GM21825 (cell line): ENCODE results near the gene CYTH4.

Experiments
- ATAC-seq: cut with Tn5 transposase; IDR thresholded peaks from one replicate; pipeline ENCODE4 v1.9.1; 2021; ENCODE audit warnings: mild to moderate bottlenecking, moderate library complexity; ENCODE audit not compliant: unreplicated experiment

The CYTH4 gene

DNA sequence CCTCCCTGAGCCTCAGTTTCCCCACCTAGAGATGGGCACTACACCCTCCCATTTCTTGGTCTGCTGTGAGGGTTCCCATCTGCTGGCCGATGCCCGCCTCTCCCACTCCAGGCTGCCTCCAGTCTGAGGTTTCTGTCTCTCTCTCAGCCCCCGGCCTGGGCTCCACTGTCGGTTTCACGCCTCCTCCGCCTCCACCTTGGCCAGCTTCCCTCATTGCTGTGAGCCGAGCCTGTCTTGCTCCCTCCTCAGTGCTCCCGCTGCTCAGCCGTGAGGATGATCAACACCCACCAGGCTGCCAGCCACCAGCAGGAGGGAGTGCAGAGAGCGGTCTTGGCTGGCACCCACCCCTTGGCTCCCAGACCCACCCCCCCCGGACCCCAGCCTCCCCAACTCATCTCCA lies 61.0 kb downstream of the CYTH4 start:
- ATAC-seq: no peak

DNA sequence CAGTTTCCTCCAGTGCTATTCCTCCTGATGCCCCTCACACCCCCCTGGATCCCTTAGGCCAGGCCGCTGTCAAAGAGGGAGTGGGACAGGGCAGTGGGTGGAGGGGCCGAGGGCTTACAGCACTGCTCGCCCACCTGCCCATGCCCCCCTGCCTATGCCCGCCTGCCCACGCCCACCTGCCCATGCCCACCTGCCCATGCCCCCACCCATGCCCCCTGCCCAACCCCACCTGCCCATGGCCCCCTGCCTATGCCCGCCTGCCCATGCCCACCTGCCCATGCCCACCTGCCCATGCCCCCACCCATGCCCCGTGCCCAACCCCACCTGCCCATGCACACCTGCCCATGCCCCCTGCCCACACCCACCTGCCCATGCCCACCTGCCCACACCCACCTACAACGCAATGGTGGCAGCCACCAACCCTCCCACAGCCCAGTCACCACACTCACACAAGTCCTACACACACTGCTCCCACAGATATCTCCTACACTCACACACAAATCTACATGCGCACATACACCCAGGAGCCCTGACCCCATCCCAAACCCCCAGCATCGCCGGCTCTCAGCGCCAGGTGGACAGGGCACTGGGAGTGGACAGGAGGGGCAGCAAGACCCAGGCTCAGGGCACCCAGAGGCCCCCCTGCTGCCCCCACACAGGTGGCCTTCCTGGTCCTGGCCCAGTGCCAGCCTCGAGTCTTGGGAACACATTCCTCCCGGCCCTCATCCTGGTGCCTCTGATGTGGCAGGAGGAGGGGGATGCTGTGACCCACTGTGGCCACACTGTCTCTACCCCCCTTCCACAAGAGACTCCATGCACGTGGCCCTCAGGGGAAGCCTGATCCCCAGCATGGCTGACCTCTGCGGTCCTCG lies 61.8 kb downstream of the CYTH4 start:
- ATAC-seq: no peak

DNA sequence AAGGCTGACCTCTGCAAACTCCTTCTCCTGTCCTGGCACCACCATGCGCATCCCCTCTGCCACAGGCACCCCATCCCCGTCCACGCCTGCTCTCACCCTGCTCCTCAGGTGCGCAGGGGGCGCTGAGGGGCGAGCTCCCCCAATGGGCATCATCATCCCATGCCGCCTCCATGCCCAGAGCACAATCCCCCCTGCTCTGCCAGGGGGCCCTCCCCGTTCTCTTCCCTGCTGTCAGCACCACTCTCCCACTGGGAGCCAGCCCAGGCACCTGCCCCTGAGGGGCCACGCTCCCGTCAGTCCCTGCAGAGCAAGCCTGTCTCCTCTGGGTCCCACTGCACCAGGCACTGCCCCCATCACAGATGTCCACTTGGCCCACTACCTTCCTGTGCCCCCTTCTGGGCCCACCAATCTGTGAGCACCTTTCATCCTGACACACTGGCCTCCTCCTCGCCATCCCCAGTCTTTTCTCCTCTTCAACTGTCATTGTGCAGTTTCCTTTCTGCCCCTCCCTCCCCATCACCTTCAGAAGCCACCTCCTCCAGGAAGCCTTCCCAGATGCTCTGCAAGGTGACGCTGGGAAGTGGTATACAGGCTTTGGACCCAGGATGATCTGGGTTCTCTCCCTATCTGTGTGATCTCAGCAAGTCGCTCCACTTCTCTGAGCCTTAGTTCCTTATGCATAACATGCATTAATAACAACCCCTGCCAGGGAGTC lies 62.6 kb downstream of the CYTH4 start:
- ATAC-seq: no peak

DNA sequence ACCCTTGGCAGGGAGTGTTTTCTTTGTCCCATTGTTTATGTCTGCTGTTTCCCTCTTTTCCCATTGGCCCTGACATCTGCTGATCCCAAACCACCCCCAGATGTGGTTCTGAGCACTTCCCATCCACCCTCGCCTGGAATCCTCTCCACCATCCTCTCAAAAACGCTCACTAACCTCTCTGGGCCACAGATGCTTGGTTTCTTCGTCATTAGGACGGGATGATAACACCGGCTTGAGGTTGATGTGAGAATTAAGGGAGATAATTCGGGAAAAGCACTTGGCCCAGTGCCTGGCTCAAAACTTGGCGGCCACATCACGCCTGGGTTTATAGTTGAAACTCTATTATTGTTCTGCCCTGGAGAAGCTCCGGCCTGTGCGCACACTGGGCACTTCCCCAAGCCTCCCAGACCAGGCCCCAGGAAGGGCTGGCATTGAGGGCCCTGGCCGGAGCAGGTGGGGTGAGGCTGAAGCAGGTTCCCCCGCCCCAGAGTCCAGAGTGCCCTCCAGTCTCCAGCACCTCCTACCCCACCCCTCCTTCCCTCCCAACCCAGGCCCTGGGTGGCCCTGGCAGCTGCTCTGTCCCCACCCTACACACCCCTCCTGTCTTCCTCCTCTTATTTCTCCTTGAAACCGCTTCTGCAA lies 63.7 kb downstream of the CYTH4 start:
- no peak for ATAC-seq

DNA sequence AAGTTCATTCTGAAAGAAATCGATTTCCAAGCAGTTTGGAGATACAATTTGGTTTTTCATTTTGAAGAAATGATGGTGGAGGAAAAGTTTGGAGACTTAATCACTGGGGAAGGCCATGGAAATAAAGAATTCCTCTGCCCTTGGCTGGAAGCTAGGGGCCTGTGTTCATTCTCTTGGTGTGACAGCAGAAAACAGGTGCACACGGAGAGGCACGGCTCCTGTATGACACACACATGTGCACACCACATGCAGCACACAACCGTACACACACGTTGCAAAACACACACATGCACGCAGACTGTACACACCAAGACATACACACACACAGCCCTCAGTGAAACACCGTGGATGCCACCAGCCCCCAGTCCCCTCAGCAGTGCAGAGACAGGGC lies 64.2 kb downstream of the CYTH4 start:
- ATAC-seq: no peak

DNA sequence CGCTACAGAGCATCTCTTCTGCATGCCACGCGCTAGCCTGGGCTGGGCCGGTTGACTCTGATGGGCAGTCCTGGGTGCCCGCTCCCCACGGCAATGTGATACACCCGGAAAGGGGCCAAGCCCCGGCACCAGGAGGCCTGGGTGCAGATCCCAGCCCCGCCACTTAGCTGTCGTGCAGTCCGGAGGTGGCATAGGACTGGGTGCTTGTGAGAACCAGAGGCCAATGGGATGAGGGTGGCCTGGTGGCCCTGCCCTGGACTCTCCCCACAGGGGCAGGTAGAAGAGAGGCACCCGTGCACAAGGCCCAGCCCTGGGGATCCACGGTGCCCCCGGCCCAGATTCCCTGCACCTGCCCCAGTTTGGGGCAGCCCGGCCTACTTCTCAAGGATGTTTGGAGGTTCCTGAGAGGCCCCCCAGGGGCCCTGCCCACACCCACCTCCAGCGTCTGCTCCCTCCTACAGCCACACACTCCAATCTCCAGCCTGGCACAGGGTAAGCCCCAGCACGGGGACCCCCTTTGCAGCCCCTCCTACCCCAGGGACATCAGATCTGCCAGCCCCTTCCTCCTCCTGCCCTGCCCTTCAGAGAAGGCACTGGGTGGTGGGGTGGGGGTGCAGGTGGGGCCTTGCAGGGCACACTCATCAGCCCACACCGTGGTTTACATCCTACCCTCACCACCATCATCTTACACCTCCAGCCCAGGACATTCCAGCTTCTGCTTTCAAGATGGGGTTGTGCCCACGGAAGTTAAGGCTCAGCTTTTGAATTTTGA lies 66.9 kb downstream of the CYTH4 start:
- no peak for ATAC-seq

DNA sequence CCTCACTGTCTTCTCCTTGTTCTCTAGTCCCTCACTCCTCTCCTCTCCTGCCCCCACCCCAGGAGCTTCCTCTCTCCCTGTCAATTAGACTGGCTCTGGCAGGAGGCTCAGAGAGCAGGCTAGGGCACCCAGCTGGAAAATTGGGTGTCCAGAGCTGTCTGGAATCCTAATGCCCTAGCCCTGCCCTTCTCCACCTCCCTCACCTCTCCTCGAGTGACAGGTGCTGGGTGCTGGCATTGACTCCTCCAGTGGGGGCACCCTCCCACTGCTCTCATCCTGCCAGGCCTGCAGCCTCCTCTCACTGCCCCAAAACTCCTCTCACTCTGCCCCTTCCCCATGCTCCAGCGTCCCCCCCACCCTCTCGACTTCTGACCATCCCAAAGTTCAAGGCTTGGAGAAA lies 68.9 kb downstream of the CYTH4 start:
- ATAC-seq: no peak

DNA sequence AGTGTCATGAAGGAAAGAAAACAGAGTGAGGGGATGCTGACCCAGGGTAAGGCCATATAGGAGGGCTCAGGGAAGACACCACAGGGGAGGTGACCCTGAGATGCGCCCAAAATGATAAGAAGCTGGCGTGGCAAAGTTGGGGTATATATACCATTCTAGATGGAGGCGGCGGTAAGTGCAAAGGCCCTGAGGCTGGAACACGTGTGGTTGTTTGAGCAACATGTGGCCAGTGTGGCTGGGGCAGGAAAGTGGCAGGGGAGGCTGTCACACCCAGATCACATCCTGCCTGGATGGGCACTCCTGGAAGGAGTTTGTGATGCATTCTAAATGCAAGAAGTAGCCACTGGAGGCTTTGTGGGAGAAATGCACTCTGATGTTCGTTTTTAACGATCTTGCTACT lies 70.2 kb downstream of the CYTH4 start:
- no peak for ATAC-seq

DNA sequence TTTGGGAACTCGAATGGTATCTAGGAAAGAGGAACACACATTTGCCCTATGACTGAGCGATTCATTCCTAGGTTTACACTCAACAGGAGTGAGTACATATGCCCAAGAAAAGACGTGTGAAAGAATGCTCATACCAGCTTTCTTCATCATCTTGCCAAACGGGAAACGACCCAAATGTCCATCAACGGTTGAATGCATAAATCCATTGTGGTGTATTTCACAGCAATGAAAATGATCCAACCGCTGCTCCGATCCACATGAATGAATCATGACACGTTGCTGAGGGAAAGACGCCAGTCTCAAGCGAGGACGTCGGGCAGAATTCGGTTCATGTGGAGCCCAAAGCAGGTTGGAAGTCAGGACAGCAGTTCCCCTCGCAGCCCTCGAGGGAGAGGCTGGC lies 71.5 kb downstream of the CYTH4 start:
- no peak for ATAC-seq

DNA sequence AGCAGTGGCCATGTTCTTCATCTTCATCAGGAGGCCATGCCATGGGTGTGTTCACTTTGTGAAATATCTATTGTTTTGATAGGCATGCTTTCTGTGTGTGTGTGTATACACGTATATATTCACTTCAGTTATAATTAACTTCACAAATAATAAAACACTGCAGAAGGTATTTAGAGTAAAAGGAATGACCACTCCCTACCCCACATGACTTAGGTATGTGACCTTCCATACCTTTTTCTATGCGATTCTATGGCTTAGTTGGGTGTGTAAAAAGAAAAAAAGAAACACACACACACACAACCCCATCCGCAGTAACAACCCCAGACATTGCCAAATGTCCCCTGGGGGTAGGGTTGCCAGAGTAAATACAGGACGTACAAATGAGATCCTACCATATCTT lies 72.0 kb downstream of the CYTH4 start:
- ATAC-seq: no peak

DNA sequence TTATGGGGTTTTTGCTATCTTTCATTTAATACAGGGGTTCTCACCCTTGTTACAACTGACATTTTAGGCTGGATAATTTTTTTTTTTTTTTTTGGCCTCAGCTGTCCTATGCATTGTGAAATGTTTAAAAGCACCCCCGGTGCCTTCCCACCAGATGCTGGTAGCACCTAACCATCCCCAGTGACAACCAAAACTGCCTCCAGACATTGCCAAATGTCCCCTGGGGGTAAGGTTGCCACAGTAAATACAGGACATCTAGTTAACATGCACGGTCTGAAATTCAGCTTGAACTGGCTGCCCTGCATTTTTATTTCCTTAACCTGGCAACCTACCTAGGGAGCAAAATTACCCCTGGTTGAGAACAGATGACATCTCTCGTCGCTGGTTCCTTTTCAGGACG lies 72.4 kb downstream of the CYTH4 start:
- ATAC-seq: no peak

DNA sequence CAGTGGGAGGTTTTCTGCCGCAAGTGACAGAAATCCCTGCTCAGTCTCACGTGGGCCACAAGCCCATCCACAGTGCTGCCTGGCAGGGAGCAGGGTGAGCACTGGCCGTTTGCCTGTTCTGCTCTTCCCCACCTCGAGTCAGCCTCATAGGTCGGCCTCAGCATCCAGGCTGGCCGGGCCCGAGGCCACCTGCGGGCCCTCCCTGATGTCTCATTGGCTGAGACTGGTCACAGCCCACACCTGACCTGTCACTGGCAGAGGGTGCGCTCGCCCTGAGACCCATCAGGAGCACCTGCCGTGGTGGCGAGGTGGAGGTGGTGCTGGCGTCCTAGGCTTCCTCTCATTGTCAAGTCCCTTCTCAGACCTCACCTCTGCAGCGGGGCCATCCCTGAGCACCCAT lies 72.9 kb downstream of the CYTH4 start:
- ATAC-seq: no peak

DNA sequence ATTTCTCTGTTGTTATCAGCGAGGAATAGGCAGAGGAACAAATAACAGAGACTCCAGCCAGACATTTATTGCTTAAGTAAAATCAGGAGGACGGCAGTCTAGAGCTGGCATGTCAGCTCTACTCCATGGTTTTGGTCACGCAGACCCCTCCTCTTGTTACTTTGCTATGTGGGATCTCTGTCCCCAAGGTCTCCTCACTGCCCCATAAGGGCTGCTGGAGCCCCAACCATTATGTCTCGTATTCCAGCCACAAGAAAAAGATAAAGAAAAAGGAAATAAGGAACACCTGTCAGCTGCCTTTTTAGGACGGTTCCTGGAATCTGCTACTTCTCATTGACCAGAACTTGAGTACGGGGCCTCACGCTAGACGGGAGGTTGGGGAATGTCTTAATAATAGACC lies 74.6 kb downstream of the CYTH4 start:
- ATAC-seq: no peak

DNA sequence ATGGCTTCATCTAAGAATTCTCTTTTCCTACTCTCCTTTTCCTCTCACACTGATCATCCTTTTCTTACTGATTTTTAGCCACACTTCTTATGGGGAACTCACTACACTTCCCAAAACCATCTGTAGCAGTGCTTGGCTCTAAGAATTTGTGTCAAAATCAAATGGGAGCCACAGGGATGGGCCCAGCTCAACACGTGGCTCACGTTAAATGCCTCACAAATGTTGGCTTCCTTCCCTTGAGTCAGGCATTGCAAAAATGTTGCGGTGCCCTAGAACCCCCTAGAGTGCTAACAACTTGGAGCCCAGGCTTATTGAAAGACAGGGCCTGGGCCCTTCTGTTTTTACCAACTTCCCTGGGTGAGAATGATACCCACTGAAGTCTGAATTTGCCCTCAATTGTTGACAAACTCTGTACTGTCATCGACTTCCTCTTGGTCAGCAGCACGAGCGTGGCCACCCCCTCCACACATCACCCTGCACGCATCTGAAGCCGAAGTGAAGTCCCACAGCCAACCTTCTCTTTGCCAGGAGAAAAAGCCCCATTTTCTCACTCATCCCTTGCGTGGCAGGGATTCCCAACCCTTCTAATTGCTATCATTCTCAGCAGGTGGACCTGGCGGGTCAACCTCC lies 75.3 kb downstream of the CYTH4 start:
- ATAC-seq: no peak

DNA sequence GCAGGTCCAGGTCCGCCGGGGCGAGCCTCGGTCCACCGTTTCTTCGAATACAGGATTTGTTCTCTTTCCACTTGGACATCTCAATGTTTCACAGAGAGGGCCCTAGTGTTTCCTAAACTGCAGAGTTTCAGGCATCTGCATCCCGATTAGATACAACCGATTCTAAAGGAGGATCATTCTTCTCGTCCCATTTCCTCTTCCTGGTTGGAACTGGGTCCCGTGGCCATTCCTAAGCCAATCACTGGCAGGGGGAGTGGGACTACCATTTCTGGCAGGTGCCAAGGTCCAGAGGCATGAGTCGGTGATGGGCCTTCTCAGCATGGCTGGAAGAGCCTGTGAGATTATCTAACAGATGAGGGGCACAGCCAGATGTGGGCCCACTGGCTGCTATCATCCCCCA lies 76.1 kb downstream of the CYTH4 start:
- no peak for ATAC-seq

DNA sequence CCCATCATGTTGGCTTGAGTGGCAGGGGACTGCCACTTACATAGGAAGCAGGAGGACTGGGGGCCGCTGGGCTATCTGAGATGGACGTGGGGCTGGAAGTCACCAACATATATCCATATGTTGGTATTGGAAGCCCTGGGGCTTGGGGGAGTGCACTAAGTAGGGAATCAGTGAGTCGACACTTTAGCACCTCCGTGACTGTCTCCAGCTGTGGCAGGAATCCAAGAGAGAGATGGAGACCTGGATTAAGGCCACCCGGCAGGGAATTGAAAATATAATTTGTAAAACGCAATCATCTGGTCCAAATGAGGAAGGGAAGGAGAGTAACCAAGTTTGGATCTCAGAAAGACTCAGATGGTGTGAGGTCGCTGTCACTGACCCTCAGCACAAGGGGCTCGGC lies 76.6 kb downstream of the CYTH4 start:
- ATAC-seq: no peak

DNA sequence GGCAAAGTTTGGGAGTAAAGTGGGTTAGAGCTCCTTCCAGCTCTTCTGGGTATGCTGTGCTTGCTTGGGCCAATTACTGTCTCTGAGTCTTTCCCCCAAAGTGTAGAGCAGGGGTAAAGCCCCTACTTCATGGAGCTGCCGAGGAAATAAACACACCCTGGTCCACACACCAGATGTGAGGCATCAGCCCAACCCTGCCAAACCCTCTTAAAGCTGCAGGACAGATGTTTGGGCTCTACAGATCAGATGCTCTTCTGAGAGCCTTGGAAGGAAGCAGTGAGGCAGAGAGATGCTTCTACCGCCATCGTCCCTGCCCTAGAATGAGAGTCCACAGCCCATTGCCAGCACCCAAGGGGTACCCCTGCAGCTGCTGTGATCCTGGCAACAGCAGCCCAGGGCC lies 80.3 kb downstream of the CYTH4 start:
- no peak for ATAC-seq

DNA sequence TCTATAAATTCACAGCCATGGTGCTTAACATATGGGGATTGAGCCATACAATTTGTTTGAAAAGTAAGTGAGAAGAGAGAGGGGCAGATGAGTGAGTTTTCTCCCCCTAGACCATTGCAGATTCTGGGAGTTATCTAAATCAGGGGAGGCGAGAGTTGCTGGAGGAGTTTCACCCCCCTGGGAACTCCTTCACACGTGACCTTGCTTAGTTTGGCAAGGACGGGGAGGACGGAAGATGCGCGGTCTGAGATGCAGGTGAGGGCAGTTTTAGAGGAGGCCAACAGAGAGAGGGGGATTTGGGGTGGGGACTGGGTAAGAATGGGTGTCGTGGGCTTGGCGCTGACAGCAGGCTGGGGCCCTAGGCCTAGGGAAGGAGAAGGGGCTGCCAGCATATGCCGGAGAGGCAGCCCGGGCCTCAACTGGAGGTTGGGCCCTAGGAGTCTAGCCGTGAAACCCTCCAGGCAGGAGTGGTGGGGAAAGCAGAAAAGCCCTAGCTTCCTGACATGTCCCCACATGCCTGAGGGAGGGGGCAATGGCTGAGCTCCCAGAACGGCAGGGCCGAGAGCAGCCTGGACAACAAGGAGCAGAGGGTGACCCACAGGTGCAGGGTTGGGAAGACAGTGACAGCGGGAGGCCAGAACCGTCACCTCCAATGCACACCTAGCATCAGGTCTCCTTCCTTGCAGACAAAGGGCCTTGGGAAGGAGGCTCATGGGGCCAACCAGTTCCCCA lies 81.1 kb downstream of the CYTH4 start:
- no peak for ATAC-seq
